Spinal cord (tissue), 10 donors: ENCODE data around the gene STK10. TPM values are rescaled to one million over a fixed set of nuclear protein-coding genes. Genes with fewer than 3 reads are reported as not detected.

Experiments
- DNase-seq, 6 donors: peaks; one replicate each; pipeline versions ENCODE4 v3.0.0 to v3.0.0-alpha.2; 2013 to 2015; ENCODE audit warnings: low spot score in 6 of 6, low read depth in 4 of 6
- H3K27ac ChIP-seq: one replicate; pipeline ENCODE4 v1.5.1; 2013; ENCODE audit warnings: low read depth, low read length, control low read depth
- H3K27me3 ChIP-seq: one replicate; pipeline ENCODE4 v1.6.1; 2013; ENCODE audit warnings: low read length; ENCODE audit not compliant: control insufficient read depth, insufficient read depth
- H3K36me3 ChIP-seq: one replicate; pipeline ENCODE4 v1.6.1; 2013; ENCODE audit warnings: low read length; ENCODE audit not compliant: control insufficient read depth, insufficient read depth
- H3K4me1 ChIP-seq: one replicate; pipeline ENCODE4 v1.6.1; 2013; ENCODE audit warnings: low read length; ENCODE audit not compliant: control insufficient read depth, insufficient read depth
- H3K4me3 ChIP-seq: one replicate; pipeline ENCODE4 v1.5.1; 2013; ENCODE audit warnings: low read depth, low read length, control low read depth
- H3K9me3 ChIP-seq: one replicate; pipeline ENCODE4 v1.6.1; 2013; ENCODE audit warnings: low read length; ENCODE audit not compliant: control insufficient read depth, insufficient read depth
- WGBS: methylation state at CpG from one replicate; pipeline ENCODE4 v1.1.5; 2013; ENCODE audit warnings: missing lambda C conversion rate; ENCODE audit not compliant: insufficient coverage; 5-methylcytosine and 5-hydroxymethylcytosine counted together
- polyA plus RNA-seq, 2 donors: library from polyadenylated mRNA; unstranded; fragments of 120-200 nt; gene quantifications; one replicate each; pipeline ENCODE4 v1.2.1, GENCODE V29; 2013; ENCODE audit not compliant: insufficient read length in 2 of 2
- total RNA-seq, 2 donors: library from RNA; depleted of rRNA in 1 of 2; stranded (reverse); fragments of 120-200 nt in 1 of 2; fragments of >200 nt in 1 of 2; gene quantifications; one replicate each; pipeline versions ENCODE4 v1.2.3 to v1.2.4, GENCODE V29; 2013 to 2014
- donor health status: healthy.

Gene STK10
- total and polyA plus RNA-seq, 4 donors: 14.7 to 25.8 (median 16.5) TPM

GRCh38 chr5:172114875-172115422, 73.1 kb downstream of the STK10 start:
- DNase-seq: no peak
- no peaks in the 10 kb centered on the region for H3K9me3 ChIP-seq
- no peak overlapping the region for H3K4me3 ChIP-seq
- H3K27me3 ChIP-seq: no peaks in the 10 kb centered on the region
- peaks cover 16% of the 10 kb centered on the region for H3K4me1 ChIP-seq
- H3K36me3 ChIP-seq: peaks cover 29% of the 10 kb centered on the region
- WGBS: 88% methylated on average over 16 of the region's 16 CpGs
- H3K27ac ChIP-seq: no peak overlapping the region

GRCh38 chr5:172113036-172113435, 75.0 kb downstream of the STK10 start:
- no peak for DNase-seq
- no peak overlapping the region for H3K4me3 ChIP-seq
- peaks cover 19% of the 10 kb centered on the region for H3K4me1 ChIP-seq
- H3K36me3 ChIP-seq: peaks cover 29% of the 10 kb centered on the region
- no peaks in the 10 kb centered on the region for H3K27me3 ChIP-seq
- H3K9me3 ChIP-seq: no peaks in the 10 kb centered on the region
- no peak overlapping the region for H3K27ac ChIP-seq
- WGBS: 90% methylated on average over 2 of the region's 7 CpGs

GRCh38 chr5:172111852-172112225, 76.2 kb downstream of the STK10 start:
- no peak overlapping the region for H3K27ac ChIP-seq

GRCh38 chr5:172110921-172111851, 76.8 kb downstream of the STK10 start:
- no peaks in the 10 kb centered on the region for H3K27me3 ChIP-seq
- WGBS: 66% methylated on average over 12 of the region's 17 CpGs
- H3K4me1 ChIP-seq: peaks cover 28% of the 10 kb centered on the region
- no peak overlapping the region for H3K4me3 ChIP-seq
- H3K36me3 ChIP-seq: peaks cover 24% of the 10 kb centered on the region
- H3K9me3 ChIP-seq: no peaks in the 10 kb centered on the region
- peak overlapping the region; percentile 47 for H3K27ac ChIP-seq
- DNase-seq: peak in 1 of 6 donors; percentile 17

More at GRCh38 chr5:172111852-172112225, 76.2 kb downstream of the STK10 start:
- no peaks in the 10 kb centered on the region for H3K27me3 ChIP-seq
- no peaks in the 10 kb centered on the region for H3K9me3 ChIP-seq
- peak in 2 of 6 donors; percentile 12 to 60 for DNase-seq
- peaks cover 21% of the 10 kb centered on the region for H3K4me1 ChIP-seq
- H3K4me3 ChIP-seq: no peak overlapping the region
- H3K36me3 ChIP-seq: peaks cover 22% of the 10 kb centered on the region

- Histone ChIP-seq H3K9me3 (no peaks in the 10 kb centered on the region), H3K27me3 (no peaks in the 10 kb centered on the region), H3K4me1 (peaks cover 28% of the 10 kb centered on the region), H3K36me3 (peaks cover 26% of the 10 kb centered on the region), H3K4me3 (no peak overlapping the region), H3K27ac (no peak overlapping the region)
- no peak for DNase-seq
- WGBS: 88% methylated on average over 11 of the region's 14 CpGs
Measured at GRCh38 chr5:172110260-172110815, 77.7 kb downstream of the STK10 start.

- 51% methylated on average over 5 of the region's 8 CpGs for WGBS
- peaks cover 28% of the 10 kb centered on the region for H3K4me1 ChIP-seq
- peak in 1 of 6 donors; percentile 5 for DNase-seq
- H3K4me3 ChIP-seq: no peak overlapping the region
- no peaks in the 10 kb centered on the region for H3K9me3 ChIP-seq
- peaks cover 26% of the 10 kb centered on the region for H3K36me3 ChIP-seq
- H3K27ac ChIP-seq: no peak overlapping the region
- no peaks in the 10 kb centered on the region for H3K27me3 ChIP-seq
Measured at GRCh38 chr5:172109749-172110148, 78.3 kb downstream of the STK10 start.

GRCh38 chr5:172107571-172107970, 80.5 kb downstream of the STK10 start:
- H3K9me3 ChIP-seq: no peaks in the 10 kb centered on the region
- WGBS: 59% methylated on average over 10 of the region's 13 CpGs
- H3K27ac ChIP-seq: no peak overlapping the region
- DNase-seq: peak in 2 of 6 donors; percentile 40 to 62
- no peak overlapping the region for H3K4me3 ChIP-seq
- peaks cover 36% of the 10 kb centered on the region for H3K4me1 ChIP-seq
- peaks cover 39% of the 10 kb centered on the region for H3K36me3 ChIP-seq
- no peaks in the 10 kb centered on the region for H3K27me3 ChIP-seq

GRCh38 chr5:172106511-172107356, 81.3 kb downstream of the STK10 start:
- peak; percentile 55 to 91 (median 59) for DNase-seq
- Histone ChIP-seq H3K36me3 (peaks cover 47% of the 10 kb centered on the region), H3K27me3 (no peaks in the 10 kb centered on the region), H3K4me1 (peaks cover 36% of the 10 kb centered on the region), H3K4me3 (peak overlapping the region; percentile 16), H3K27ac (no peak overlapping the region), H3K9me3 (no peaks in the 10 kb centered on the region)
- WGBS: 26% methylated on average over 32 of the region's 39 CpGs

GRCh38 chr5:172105811-172106210, 82.2 kb downstream of the STK10 start:
- no peaks in the 10 kb centered on the region for H3K27me3 ChIP-seq
- no peak overlapping the region for H3K4me3 ChIP-seq
- H3K9me3 ChIP-seq: no peaks in the 10 kb centered on the region
- 94% methylated on average over 14 of the region's 14 CpGs for WGBS
- H3K4me1 ChIP-seq: peaks cover 28% of the 10 kb centered on the region
- H3K27ac ChIP-seq: no peak overlapping the region
- no peak for DNase-seq
- peaks cover 47% of the 10 kb centered on the region for H3K36me3 ChIP-seq
